Activated CD4-positive, alpha-beta T cell treated with anti-CD3 and anti-CD28 coated beads for 1 hour (primary cell): ENCODE results near the gene LYST.
"Not testable (repeated sequence)": the region's sequence is repeated elsewhere in the genome, so short reads cannot be mapped to it uniquely, and the experiment has no call there.

Experiments used
- DNase-seq: peaks from one replicate; pipeline ENCODE4 v3.0.0-alpha.2; 2020

Gene LYST

DNA sequence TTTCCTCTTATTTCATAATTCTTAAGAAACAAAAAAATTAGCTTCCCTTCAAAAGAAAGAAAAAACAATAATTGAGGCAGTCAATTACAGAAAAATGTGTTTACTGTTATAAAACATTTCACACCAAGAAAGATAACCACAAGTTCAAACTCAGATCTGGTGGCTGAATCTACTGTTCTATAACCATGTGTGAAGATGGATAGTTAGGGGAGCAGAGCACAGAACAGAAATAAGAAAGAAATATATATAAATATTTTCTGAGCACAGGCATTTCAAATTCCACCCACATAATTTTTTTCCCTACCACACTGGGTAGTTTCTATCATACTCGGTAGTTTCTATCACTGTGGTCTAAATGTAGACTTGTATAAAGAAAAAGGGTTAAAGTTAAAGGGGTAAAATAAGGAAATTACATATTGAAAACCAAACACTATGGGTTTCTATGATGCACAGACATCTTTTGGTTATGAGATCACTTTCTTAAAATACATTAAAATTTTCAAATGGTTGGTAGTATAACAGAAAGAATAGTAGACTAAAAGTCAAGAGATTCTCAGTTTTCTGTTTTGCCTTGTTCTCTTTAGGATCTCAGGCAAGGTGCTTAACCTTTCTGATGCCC is 10.8 kb downstream of the LYST start:
- DNase-seq: no peak

DNA sequence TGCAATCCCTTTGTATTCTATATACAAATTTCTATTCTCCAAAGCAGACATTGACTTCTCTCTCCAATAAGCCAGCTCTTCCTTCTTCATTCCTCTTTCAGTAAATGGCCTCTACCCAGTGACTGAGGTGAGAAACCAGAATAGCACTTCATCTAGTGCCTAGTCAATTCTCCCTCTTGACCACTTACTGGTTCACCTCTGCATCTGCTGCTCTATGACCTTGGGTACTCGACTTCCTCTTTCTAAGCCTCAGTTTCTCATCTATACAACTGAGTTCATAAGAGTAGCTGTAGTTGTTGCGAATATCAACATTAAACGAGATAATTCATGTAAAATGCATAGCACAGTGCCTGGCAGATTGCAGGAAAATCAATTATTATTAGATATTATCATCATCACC is 12.4 kb downstream of the LYST start:
- no peak for DNase-seq

DNA sequence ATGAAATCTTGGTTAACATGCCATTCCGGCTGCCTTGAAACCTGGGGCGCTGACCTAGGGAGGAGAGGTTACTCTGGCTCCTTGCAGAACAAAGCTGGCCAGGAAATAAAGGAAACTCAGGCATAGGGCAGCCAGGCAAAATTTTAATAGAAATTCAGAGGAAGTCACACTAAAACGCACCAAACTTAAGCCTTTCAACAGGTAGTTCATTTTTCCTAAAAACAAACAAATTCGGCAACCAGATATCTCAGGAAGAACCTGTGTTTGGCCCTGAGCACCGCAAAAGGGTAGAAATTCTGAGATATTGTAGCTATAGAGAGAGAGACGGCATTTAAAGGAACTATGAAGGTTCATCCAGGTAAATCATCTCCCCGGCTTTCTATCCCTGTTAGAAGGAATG is 13.1 kb downstream of the LYST start:
- DNase-seq: no peak

DNA sequence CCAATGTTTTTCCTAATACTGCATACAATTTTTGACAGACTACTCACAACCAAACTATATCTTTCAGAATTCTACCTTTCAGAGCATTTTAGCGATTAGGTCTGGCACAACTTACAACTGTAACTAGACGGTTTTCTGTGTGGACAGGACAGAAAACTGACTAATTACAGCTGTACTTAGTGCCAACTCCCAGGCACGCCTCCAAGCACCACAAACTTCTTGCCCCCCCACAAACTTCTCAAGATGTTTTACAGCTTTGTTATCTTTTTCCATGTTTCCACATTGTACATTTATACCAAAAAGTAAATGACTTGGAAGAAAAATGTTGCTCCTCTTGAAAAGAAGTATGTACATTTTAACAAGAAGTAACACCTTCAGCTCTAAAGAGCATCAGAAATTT is 13.8 kb downstream of the LYST start:
- DNase-seq: no peak

DNA sequence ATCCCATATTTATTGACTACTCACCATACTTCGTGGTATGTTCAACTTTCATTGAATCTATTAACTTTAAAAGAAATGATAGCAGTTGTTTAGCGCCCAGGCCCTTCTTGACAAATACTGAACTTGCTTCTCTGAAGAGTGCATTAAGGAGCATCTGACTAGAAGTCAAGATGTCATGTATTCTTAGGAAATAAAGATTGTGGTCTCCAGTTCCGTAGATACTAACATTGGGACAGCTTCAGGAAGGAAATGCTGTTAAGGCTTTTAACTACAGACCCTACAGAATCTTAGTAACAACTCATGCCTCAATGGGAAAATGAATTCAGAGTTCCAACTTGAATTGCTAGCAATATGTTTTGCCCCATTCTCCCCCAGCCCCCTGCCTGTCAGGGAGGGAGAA is 14.8 kb downstream of the LYST start:
- DNase-seq: no peak

DNA sequence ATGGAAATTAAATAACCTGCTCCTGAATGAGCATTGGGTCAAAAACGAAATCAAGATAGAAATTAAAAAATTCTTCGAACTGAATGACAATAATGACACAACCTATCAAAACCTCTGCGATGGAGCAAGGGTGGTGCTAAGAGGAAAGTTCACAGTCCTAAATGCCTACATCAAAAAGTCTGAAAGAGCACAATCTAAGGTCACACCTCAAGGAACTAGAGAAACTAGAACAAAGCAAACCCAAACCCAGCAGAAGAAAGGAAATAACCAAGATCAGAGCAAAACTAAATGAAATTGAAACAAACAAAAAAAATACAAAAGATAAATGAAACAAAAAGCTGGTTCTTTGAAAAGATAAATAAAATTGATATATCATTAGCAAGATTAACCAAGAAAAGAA is 18.5 kb downstream of the LYST start:
- DNase-seq: not testable (repeated sequence)

DNA sequence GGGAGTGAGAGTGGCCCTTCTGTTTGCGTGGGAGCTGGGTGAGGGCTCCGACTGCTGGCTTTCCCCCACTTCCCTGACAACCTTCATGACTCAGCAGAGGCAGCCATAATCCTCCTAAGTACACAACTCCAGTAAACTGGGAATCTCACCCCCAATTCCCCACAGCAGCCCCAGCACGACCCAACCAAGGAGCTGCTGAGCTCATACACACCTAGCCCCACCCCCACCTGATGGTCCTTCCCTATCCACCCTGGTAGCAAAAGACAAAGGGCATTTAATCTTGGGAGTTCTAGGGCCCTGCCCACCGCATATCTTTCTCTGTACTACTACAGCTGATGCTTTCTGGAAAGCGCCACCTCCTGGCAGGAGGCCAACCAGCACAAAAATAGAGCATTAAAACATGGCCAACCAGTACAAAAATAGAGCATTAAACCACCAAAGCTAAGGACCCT is 21.0 kb downstream of the LYST start:
- DNase-seq: not testable (repeated sequence)

DNA sequence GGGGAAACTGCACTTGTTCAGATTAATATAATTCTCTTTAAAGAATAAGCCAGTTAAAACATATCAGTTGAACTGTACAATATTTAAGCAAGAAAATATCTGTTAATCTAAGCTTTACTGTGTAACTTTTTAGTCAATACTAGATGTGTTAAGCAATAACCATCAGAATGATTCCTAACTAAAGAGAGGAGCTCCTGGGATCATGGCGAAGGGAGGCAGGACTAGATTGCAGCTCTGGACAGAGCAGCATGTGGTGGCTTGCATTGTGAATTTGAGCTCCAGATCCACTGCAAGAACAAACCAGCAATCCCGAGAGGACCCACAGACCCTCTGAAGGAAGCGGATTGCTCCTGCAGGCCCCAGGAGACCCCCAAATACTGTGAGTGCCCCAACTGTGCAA is 21.9 kb downstream of the LYST start:
- DNase-seq: no peak

DNA sequence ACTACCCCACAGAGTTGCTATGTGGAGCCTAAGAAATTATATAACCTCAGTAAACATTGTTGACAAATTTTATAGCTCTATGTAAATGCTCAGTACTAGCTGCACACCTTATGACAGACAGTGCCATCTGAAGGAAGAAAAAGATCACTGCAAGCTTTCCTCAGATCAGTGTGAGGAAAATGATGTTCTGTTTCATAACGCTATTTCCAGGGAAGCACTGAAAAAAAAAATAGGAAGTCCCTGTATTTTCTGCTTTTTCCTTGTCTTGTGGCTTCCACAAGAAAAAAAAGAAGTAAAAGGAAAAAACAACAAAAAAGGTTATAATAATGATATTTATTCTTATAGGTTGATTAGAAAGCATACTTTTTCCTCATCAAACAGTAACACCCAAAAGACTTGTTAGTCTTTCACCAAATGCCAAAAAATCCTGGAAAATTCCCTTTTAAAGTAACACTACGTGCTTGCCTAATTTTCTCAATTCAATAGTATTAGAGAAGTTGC is 23.2 kb downstream of the LYST start:
- DNase-seq: no peak

DNA sequence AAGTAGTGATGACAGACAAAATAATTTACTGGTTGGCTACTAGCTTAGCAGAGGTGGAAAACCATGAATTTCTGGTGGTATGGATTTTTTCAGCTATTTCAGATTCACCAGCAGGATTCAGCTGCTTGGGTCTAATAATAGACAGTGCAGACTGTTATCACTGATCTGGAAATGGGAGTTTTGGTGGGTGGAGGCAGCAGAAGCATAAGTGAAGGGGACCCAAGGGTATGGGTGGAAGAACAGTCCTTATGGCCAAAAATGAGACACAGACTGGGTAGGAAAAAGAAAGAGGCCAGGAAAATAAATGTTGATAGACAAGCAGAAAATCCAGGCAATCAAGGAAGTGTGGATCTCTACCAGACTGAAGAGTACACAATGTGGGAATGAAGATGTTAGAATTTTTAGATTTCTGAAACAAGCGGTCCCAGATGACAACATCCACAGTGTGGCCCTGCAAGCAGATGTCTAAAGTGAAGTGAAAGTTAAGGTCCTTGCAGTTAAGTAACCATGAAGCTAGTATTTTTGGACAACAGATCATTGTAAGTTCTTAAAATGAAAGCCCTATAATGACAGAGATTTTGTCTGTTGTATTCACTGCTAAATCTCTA is 24.7 kb downstream of the LYST start:
- DNase-seq: no peak

DNA sequence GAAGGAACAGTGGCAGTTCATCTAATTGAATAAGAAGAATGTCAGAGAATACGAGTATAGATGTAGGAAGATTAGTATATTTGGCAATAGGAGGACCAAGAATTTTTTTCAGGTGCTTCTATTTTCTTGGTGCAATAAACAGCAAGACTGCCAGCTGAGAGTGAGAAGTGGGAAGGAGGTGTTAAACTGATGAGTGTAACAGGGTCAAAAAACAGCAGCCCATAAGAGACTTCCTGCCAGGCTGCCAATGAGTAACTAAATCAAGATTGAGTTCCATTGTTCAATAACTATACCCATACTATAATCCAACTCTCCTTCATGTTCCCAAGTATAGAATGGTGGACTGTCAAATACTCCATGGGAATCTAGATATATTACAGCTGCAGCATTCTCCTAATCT is 28.7 kb downstream of the LYST start:
- DNase-seq: no peak

DNA sequence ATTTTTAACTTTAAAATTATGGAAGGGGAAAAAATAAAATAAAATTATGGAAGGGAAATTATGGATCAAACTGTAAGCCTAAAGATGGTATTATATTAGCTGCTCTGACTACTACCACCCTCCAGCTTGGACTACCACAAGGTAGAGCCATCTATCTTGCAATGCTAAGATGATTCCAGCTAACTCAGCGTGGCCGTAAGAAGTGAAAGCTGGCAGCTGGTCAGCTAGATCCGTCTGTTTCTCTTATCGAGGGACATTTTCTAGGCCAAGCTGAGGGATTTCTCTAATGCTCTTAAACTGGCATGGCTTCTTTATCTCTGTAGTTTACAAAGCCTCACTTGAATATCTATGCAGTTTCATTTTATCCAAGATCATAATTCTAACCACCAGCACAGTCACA is 31.5 kb downstream of the LYST start:
- DNase-seq: no peak

DNA sequence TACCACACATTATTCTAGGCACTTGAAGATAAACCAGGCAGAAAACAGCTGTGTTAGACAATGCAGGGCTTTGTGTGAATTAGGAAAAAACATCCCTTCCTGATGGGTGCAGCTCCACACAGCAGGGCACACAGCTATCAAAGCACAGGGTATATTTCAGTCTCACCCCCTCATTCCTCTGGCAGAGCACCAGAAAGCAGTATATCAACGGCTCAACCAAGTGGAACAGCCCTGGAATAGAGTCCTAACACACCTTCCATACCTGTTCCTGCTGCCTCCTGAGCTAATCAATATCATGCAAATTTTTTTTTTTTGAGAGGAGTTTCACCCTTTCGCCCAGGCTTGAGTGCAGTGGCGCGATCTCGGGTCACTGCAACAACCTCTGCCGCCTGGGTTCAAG is 32.1 kb downstream of the LYST start:
- DNase-seq: no peak

DNA sequence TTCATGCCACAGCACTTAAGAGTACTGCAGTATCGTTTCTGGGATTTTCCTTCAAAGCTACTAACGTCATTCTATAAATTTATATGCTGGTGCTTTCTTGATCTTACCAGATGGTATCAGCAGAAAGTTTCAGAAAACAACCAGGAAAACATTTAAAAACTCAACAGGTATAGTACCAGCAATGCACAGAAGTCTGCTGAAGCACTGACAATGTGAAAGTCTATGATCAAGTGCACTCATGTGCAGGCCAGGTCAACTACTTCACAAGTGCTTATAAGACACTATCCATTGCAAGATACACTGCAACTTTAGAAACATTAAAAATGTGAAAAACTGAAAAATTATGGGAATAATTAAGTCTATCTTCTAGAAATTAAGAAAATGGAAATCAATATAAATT is 34.7 kb downstream of the LYST start:
- no peak for DNase-seq

DNA sequence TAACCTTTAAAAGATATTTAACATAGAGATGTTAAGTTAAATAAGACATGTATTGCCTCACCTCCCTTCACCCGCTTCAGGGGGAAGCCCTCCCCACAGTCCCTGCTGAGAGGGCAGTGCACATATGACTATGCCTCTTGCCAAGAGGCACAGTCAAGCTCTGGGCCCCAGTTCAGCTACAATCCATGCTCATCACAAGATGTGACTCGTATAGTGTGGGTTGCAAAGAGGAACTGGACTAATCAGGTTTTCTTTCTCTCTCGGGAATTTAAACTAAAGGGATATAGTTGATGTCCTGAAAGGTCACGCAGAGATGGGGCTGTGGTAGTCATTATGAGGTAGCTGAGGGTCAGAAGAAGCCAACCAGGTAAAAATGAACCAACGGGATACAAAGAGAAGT is 35.6 kb downstream of the LYST start:
- no peak for DNase-seq

DNA sequence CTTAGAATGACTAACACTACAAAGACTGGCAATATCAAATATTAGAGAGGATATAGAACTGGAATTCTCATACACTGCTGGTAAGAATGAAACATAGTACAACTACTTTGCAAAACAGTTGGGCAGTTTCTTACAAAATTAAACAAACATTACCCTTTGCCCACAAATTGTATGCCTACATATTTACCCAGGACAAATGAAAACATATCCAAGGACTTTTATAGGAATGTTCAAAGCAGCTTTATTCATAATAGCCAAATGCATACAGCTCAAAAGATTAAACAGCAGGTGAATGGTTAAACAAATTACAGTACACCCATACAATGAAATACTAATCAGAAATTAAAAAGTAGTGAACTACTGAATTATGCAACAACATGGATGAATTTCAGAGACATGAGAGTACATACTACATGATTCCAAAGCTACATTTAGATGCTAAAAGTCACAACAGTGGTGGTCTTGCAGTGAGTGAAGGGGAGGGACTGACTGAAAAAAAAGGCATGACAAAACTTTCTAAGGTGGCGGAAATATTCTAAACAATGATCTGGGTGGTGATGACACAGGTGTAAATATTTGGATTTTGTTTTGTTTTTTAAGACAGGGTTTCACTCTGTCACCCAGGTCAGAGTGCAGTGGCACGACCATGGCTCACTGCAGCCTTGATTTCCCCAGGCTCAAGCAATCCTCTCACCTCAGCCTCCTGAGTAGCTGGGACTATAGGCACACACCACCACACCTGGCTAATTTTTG is 40.4 kb downstream of the LYST start:
- no peak for DNase-seq

DNA sequence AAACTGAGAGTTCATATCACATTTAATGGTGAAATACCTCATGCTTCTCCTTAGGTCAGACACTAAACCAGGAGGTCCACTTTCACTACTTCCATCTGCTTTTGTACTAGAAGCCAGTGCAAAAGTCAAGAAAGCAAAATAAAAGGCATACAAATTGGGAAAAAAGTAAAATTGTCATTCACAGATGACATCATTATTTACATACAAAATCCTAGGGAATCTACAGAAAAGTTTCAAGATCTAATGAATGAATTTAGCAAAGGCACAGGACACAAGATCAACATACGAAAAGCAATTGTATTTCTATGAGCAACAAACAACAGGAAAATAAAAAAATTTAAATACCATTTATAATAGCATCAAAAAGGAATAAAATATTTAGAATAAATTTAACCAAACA is 41.5 kb downstream of the LYST start:
- DNase-seq: no peak

DNA sequence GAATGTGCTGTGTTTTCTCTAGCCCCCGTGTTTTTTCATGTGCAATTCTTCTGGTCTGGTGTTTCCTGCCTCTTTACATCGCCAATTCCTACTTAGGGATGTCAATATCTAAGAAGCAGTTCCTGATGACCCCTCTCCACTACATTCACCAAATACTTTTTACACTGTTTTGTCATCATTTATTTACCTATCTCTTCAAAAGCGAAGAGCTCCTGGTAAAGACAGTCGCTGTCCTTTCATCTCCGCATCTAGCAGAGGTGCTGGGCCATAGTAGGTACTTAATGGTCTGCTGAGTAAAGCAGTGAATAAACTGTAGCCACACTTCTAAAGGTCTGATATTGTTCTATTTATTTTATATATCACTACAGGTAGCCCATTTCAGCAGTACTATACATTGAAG is 43.0 kb downstream of the LYST start:
- no peak for DNase-seq

DNA sequence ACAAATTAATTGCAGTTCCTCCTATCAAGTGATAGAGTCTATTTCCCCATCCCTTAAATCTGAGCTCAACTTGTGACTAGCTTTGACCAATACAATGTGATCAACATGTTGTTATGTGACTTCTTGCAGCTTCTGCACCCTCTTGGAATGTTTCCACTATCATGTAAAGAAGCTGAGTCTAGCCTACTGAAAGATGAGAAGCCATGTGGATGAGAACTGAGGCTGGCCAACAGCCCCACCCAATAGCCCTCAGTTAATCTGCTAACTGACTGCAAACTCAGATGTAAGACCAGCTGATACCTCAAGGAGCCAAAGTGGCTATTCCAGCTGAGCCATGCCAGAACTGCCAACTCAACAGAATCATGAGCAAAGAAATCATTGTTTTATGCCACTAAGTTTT is 44.0 kb downstream of the LYST start:
- DNase-seq: no peak

DNA sequence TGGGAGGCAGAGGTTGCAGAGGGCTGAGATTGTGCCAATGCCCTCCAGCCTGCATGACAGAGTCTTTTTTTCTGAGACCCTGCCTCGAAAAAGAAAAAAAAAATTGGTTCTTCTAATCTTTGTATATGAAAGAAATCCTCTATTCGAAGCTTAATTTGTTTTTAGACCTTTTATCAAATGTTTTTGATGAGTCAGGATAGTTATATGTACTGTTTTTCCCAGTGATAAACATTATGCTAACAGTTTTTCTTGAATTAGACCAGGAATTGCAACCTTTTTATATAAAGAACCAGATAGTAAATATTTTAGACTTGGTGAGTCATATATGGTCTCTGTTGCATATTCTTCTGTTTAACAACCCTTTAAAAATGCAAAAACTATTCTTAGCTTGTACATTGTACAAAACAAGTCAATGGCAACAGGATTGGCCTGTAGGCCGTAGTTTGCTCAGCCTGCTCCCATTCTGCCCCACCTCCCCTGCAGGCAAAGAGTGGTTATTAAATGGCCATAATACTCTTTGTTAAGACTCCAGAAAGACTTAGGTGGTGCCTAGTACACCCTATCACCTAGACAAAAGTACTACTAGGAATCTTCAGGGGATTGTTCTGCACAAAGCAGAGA is 45.2 kb downstream of the LYST start:
- no peak for DNase-seq

DNA sequence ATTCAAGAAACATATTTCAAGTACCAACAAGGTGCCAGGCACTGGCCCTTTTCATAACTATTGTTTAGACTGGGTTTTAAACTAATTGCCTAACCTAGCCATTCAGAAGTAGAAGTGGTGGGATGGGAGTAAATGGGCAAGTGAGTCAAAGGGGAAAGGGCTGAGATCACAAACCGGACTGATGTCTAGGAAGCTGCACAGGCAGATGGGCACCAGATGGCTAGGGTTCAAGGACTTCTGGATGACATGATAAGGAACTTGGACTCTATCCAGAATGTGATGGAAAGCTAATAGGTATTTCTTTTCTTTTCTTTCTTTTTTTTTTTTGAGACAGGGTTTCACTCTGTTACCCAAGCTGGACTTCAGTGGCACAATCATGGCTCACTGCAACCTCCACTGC is 46.6 kb downstream of the LYST start:
- no peak for DNase-seq

DNA sequence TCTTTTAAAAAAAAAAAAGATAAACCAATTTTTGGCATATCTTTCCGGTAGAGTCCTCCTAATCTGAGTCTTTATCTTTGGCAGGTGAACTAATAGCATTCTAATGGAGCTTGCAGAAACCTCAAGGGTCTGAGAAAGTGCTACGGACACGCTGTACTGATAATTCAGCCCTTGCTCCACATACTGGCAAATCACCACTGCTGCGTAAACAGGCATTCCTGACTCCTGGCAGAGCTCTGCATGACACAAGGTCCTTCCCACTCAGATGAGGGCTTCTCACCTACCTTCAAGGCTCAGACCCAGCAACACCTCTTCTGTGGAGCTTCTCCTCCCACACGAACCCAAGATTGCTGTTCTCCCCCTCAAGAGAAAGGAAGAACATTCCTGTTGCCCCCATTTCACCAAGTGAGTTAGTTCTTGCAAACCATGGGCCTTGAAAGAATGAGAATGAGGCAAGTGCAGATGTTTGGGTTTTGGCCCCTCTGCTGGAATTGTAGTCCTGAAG is 48.0 kb downstream of the LYST start:
- no peak for DNase-seq

DNA sequence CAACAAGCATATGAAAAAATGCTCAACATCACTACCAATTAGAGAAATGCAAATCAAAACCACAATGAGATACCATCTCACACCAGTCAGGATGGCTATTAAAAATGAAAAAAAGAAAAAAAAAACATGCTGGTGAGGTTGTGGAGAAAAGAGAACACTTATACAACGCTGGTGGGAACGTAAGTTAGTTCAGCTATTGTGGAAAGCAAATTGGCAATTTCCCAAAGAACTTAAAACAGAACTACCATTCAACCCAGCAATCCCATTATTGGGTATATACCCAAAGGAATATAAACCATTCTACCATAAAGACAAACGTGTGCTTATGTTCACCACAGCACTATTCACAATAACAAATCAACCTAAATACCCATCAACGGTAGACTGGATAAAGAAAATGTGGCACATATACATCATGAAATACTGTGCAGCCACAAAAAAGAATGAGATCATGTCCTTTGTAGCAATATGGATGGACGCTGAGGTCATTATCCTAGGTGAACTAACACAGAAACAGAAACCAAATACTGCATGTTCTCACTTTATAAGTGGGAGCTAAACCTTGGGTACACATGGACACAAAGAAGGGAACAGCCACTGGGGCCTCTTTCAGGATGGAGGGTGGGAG is 49.5 kb downstream of the LYST start:
- no peak for DNase-seq
